Ammon's horn (tissue), 1 donor: Measurements from ENCODE around the gene SERHL2.
A peak's percentile ranks its signal among the peaks of the same experiment; 100 is the strongest.
"Not testable (repeated sequence)": the region's sequence is repeated elsewhere in the genome, so short reads cannot be mapped to it uniquely, and the experiment has no call there.

Source experiments
- DNase-seq: peaks from one replicate; pipeline ENCODE4 v3.0.0-alpha.2; 2016; ENCODE audit warnings: low spot score

The SERHL2 gene

GRCh38 chr22:42607641-42608040 is 53.9 kb downstream of the SERHL2 start:
- DNase-seq: not testable (repeated sequence)

- DNase-seq: no peak
Observed at GRCh38 chr22:42608136-42608822, 54.5 kb downstream of the SERHL2 start.

GRCh38 chr22:42608823-42609361 is 55.1 kb downstream of the SERHL2 start:
- peak; percentile 85 for DNase-seq

- DNase-seq: no peak
Observed at GRCh38 chr22:42610186-42610585, 56.4 kb downstream of the SERHL2 start.

- DNase-seq: no peak
Observed at GRCh38 chr22:42611051-42611450, 57.3 kb downstream of the SERHL2 start.

- DNase-seq: no peak
Observed at GRCh38 chr22:42612336-42612735, 58.6 kb downstream of the SERHL2 start.

GRCh38 chr22:42613872-42614301 is 60.1 kb downstream of the SERHL2 start:
- DNase-seq: no peak

GRCh38 chr22:42614312-42615091 is 60.7 kb downstream of the SERHL2 start, which contains the start of gene POLDIP3:
POLDIP3 (minus strand) TSS chr22:42614883; CDS start chr22:42614857, 26 bp downstream.
- DNase-seq: peak; percentile 98

GRCh38 chr22:42615092-42615859 is 61.5 kb downstream of the SERHL2 start:
- peak; percentile 92 for DNase-seq

GRCh38 chr22:42615860-42616175 is 62.1 kb downstream of the SERHL2 start:
- DNase-seq: not testable (repeated sequence)

GRCh38 chr22:42617155-42617983 is 63.6 kb downstream of the SERHL2 start:
- no peak for DNase-seq

GRCh38 chr22:42619261-42620063 is 65.7 kb downstream of the SERHL2 start:
- DNase-seq: no peak

- DNase-seq: no peak
Observed at GRCh38 chr22:42620084-42620483, 66.3 kb downstream of the SERHL2 start.

- peak; percentile 49 for DNase-seq
Observed at GRCh38 chr22:42621505-42622002, 67.8 kb downstream of the SERHL2 start.

- DNase-seq: no peak
Observed at GRCh38 chr22:42622061-42622710, 68.4 kb downstream of the SERHL2 start.

GRCh38 chr22:42623301-42623751 is 69.6 kb downstream of the SERHL2 start:
- DNase-seq: no peak
